SK-N-SH (cell line): Measurements from ENCODE around the gene EXOC4.

Experiments
- JUND ChIP-seq: IDR thresholded peaks from 2 replicates; pipeline ENCODE4 v1.4.0; 2012
- MAX ChIP-seq: IDR thresholded peaks from 2 replicates; pipeline ENCODE4 v1.4.0; 2012; ENCODE audit warnings: low read depth
- POLR2AphosphoS5 ChIP-seq: IDR thresholded peaks from 2 replicates; pipeline ENCODE4 v1.6.1; 2012; ENCODE audit warnings: low read depth, low read length
- USF1 ChIP-seq: IDR thresholded peaks from 2 replicates; pipeline ENCODE4 v1.4.0; 2012; ENCODE audit warnings: low read depth, borderline replicate concordance
- TF ChIP-seq, protein P1 (sequence below): fragments of 200-600 bp; sonication (generic); IDR thresholded peaks from 2 replicates; pipeline ENCODE4 v1.6.1; 2017; ENCODE audit warnings: antibody characterized with exemption, mild to moderate bottlenecking, moderate library complexity

DNA sequence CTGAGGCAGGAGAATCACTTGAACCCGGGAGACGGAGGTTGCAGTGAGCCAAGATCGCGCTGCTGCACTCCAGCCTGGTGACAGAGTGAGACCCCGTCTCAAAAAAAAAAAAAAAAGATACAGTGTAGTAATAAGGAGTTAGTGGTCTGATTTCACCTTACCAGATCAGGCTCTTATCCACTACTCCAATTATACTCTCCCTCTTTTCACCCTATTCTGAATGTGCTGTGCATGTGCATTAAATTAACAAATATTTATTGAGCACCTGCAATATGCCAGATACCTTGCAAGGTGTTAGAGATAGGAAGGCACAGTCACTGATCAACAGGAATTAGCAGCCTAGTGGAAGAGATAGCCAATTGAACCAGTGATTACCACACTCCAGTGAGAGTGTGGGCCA, 632.3 kb downstream of the EXOC4 start:
- no peak for TF ChIP-seq MAX
- TF ChIP-seq, protein P1, sequence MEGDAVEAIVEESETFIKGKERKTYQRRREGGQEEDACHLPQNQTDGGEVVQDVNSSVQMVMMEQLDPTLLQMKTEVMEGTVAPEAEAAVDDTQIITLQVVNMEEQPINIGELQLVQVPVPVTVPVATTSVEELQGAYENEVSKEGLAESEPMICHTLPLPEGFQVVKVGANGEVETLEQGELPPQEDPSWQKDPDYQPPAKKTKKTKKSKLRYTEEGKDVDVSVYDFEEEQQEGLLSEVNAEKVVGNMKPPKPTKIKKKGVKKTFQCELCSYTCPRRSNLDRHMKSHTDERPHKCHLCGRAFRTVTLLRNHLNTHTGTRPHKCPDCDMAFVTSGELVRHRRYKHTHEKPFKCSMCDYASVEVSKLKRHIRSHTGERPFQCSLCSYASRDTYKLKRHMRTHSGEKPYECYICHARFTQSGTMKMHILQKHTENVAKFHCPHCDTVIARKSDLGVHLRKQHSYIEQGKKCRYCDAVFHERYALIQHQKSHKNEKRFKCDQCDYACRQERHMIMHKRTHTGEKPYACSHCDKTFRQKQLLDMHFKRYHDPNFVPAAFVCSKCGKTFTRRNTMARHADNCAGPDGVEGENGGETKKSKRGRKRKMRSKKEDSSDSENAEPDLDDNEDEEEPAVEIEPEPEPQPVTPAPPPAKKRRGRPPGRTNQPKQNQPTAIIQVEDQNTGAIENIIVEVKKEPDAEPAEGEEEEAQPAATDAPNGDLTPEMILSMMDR: no peak
- TF ChIP-seq USF1: no peak
- no peak for TF ChIP-seq POLR2AphosphoS5
- TF ChIP-seq JUND: no peak
